Measurements from ENCODE around the gene CHRM5. TPM values are rescaled to one million over a fixed set of nuclear protein-coding genes. Genes with fewer than 3 reads are reported as not detected.

The CHRM5 gene
- total and polyA plus RNA-seq, 2 donors from 2014 or later: 0.06 TPM; not detected in 1

- no peaks in the 10 kb centered on the region for H3K9me3 ChIP-seq (ENCODE audit: control insufficient read depth in 2 of 3, insufficient read depth in 1 of 3, low read length in 3 of 3)
- FAIRE-seq: no peak
- intact Hi-C loops (cut with DNase I): no loop called here
Observed at GRCh38 chr15:34019369-34019990, 51.2 kb downstream of the CHRM5 start.

GRCh38 chr15:34023907-34024306 lies 55.6 kb downstream of the CHRM5 start:
- intact Hi-C loops (cut with DNase I): no loop called here
- FAIRE-seq: no peak

More at GRCh38 chr15:34019369-34019990, 51.2 kb downstream of the CHRM5 start:
- TF ChIP-seq, protein P1, sequence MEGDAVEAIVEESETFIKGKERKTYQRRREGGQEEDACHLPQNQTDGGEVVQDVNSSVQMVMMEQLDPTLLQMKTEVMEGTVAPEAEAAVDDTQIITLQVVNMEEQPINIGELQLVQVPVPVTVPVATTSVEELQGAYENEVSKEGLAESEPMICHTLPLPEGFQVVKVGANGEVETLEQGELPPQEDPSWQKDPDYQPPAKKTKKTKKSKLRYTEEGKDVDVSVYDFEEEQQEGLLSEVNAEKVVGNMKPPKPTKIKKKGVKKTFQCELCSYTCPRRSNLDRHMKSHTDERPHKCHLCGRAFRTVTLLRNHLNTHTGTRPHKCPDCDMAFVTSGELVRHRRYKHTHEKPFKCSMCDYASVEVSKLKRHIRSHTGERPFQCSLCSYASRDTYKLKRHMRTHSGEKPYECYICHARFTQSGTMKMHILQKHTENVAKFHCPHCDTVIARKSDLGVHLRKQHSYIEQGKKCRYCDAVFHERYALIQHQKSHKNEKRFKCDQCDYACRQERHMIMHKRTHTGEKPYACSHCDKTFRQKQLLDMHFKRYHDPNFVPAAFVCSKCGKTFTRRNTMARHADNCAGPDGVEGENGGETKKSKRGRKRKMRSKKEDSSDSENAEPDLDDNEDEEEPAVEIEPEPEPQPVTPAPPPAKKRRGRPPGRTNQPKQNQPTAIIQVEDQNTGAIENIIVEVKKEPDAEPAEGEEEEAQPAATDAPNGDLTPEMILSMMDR (IDR thresholded peaks at IDR 0.05; ENCODE audit: borderline replicate concordance, extremely low read depth, insufficient read depth): no peak
- no peak for DNase-seq
- H3K4me3 ChIP-seq (ENCODE audit: low read length in 3 of 3): no peak overlapping the region
- H3K27me3 ChIP-seq (ENCODE audit: control insufficient read depth, insufficient read depth, low read length): no peaks in the 10 kb centered on the region
- H3K9ac ChIP-seq (ENCODE audit: low read length in 3 of 3): no peak overlapping the region
- no peaks in the 10 kb centered on the region for H3K36me3 ChIP-seq (ENCODE audit: control insufficient read depth in 2 of 3, insufficient read depth in 3 of 3, low read length in 3 of 3)
- H3K27ac ChIP-seq (ENCODE audit: low read depth in 2 of 2, low read length in 2 of 2): no peak overlapping the region
- peaks cover 0 to 9% (median 0%) of the 10 kb centered on the region in 3 donors for H3K4me1 ChIP-seq (ENCODE audit: control insufficient read depth in 2 of 3, insufficient read depth in 2 of 3, low read depth in 1 of 3, low read length in 3 of 3)

DNA sequence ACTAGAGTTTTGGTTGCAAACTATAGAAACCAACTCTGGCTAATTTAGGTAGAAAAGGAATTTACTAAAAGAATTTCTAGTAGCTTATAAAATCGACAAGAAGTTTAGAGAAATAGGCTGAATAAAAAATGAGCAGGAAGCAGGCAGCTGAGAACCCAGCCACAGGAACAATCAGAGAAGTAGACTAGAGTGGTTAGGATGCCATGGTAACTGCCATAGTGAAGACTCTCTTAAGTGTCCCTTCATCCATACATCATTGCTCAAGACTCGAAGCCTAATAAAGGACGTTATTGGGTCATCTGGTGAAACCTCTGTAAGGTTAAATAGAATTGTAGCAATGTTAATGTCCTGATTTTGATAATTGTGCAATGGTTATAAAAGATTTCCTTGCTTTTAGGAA lies 57.0 kb downstream of the CHRM5 start:
- Histone ChIP-seq H3K9ac (ENCODE audit: low read length in 3 of 3) (no peak overlapping the region), H3K36me3 (ENCODE audit: control insufficient read depth in 2 of 3, insufficient read depth in 3 of 3, low read length in 3 of 3) (no peaks in the 10 kb centered on the region), H3K4me3 (ENCODE audit: low read length in 3 of 3) (no peak overlapping the region), H3K27me3 (ENCODE audit: control insufficient read depth, insufficient read depth, low read length) (no peaks in the 10 kb centered on the region), H3K27ac (ENCODE audit: low read depth in 2 of 2, low read length in 2 of 2) (no peak overlapping the region), H3K9me3 (ENCODE audit: control insufficient read depth in 2 of 3, insufficient read depth in 1 of 3, low read length in 3 of 3) (no peaks in the 10 kb centered on the region), H3K4me1 (ENCODE audit: control insufficient read depth in 2 of 3, insufficient read depth in 2 of 3, low read depth in 1 of 3, low read length in 3 of 3) (peaks cover 0 to 5% (median 0%) of the 10 kb centered on the region in 3 donors)
- intact Hi-C loops (cut with DNase I): no loop called here
- TF ChIP-seq, protein P1 (IDR thresholded peaks at IDR 0.05; ENCODE audit: borderline replicate concordance, extremely low read depth, insufficient read depth): no peak
- FAIRE-seq: no peak
- no peak for DNase-seq

More at GRCh38 chr15:34023907-34024306, 55.6 kb downstream of the CHRM5 start:
- Histone ChIP-seq H3K4me1 (ENCODE audit: control insufficient read depth in 2 of 3, insufficient read depth in 2 of 3, low read depth in 1 of 3, low read length in 3 of 3) (peaks cover 0 to 5% (median 0%) of the 10 kb centered on the region in 3 donors), H3K9ac (ENCODE audit: low read length in 3 of 3) (no peak overlapping the region), H3K9me3 (ENCODE audit: control insufficient read depth in 2 of 3, insufficient read depth in 1 of 3, low read length in 3 of 3) (no peaks in the 10 kb centered on the region), H3K27ac (ENCODE audit: low read depth in 2 of 2, low read length in 2 of 2) (no peak overlapping the region), H3K36me3 (ENCODE audit: control insufficient read depth in 2 of 3, insufficient read depth in 3 of 3, low read length in 3 of 3) (no peaks in the 10 kb centered on the region), H3K4me3 (ENCODE audit: low read length in 3 of 3) (no peak overlapping the region), H3K27me3 (ENCODE audit: control insufficient read depth, insufficient read depth, low read length) (no peaks in the 10 kb centered on the region)
- TF ChIP-seq, protein P1 (IDR thresholded peaks at IDR 0.05; ENCODE audit: borderline replicate concordance, extremely low read depth, insufficient read depth): no peak
- DNase-seq: peak in 1 of 5 donors; percentile 5
